Measurements from ENCODE around the gene THSD8. TPM values are rescaled to one million over a fixed set of nuclear protein-coding genes. Genes with fewer than 3 reads are reported as not detected.

Gene THSD8
- total and polyA plus RNA-seq, 5 experiments from 2014 or later, result 0.96 to 3.1 (median 1.0) TPM; not detected in 1

- POLR2A ChIA-PET, result interaction anchor here (0.6 to 20.9 kb wide), 16 partner anchors 10 to 718 kb away, joined by 3 to 1021 read pairs (median 4); partner anchors contain the start of genes CALR, FBXW9, GET3 and JUNB
- Mint-ChIP-seq H3K4me1 (peaks cover 18 to 51% (median 36%) of the 10 kb centered on the region in 4 donors), H3K27me3 (no peaks in the 10 kb centered on the region), H3K36me3 (no peaks in the 10 kb centered on the region), H3K9me3 (no peaks in the 10 kb centered on the region), H3K4me3 (peak overlapping the region; percentile 75 to 98 (median 87)), H3K27ac (peak overlapping the region in 6 of 10 donors; percentile 89 to 100 (median 98))
- DNase-seq (peak in 8 of 10 donors; percentile 92 to 99 (median 98)), ATAC-seq (peak; percentile 62 to 70)
These were observed 19.2 kb upstream of the THSD8 start for GRCh38 chr19:12782424-12783290.

GRCh38 chr19:12783291-12783848, 18.5 kb upstream of the THSD8 start:
- no peaks in the 10 kb centered on the region for H3K36me3 Mint-ChIP-seq

GRCh38 chr19:12783849-12784393, 17.9 kb upstream of the THSD8 start:
- peaks cover 16 to 54% (median 28%) of the 10 kb centered on the region in 4 donors for H3K4me1 Mint-ChIP-seq
- H3K36me3 Mint-ChIP-seq, result no peaks in the 10 kb centered on the region
- peak overlapping the region in 9 of 10 donors; percentile 52 to 79 (median 74) for H3K4me3 Mint-ChIP-seq
- DNase-seq, result no peak
- H3K27ac Mint-ChIP-seq, result peak overlapping the region in 2 of 10 donors; percentile 92 to 99
- POLR2A ChIA-PET, result interaction anchor here (0.7 to 20.9 kb wide), 4 partner anchors 13 to 154 kb away, joined by 3 to 1021 read pairs (median 6); partner anchors contain the start of genes CALR, JUNB, PRDX2 and THSD8
- no peak for ATAC-seq
- H3K27me3 Mint-ChIP-seq, result no peaks in the 10 kb centered on the region
- no peaks in the 10 kb centered on the region for H3K9me3 Mint-ChIP-seq

More at GRCh38 chr19:12783291-12783848, 18.5 kb upstream of the THSD8 start:
- peak in 4 of 10 donors; percentile 36 to 74 (median 38) for DNase-seq
- no peaks in the 10 kb centered on the region for H3K27me3 Mint-ChIP-seq
- POLR2A ChIA-PET, result interaction anchor here (0.7 to 20.9 kb wide), 11 partner anchors 14 to 173 kb away, joined by 3 to 1021 read pairs (median 4); partner anchors contain the start of genes CALR, GET3, JUNB and PRDX2
- H3K27ac Mint-ChIP-seq, result peak overlapping the region in 2 of 10 donors; percentile 92 to 99
- H3K9me3 Mint-ChIP-seq, result no peaks in the 10 kb centered on the region
- peak overlapping the region; percentile 52 to 79 (median 74) for H3K4me3 Mint-ChIP-seq
- no peak for ATAC-seq
- peaks cover 17 to 54% (median 30%) of the 10 kb centered on the region in 4 donors for H3K4me1 Mint-ChIP-seq

- DNase-seq, result peak in 4 of 10 donors; percentile 43 to 57 (median 53)
- Mint-ChIP-seq H3K36me3 (no peaks in the 10 kb centered on the region), H3K4me1 (peaks cover 17 to 53% (median 28%) of the 10 kb centered on the region in 4 donors), H3K27ac (no peak overlapping the region), H3K4me3 (no peak overlapping the region), H3K9me3 (no peaks in the 10 kb centered on the region), H3K27me3 (no peaks in the 10 kb centered on the region)
- POLR2A ChIA-PET, result interaction anchor here (20.9 kb wide), 1 partner anchor 13 kb away, joined by 1021 read pairs; the partner anchor contains the start of genes JUNB, PRDX2 and THSD8
- ATAC-seq, result peak; percentile 2 to 13
These were observed 17.4 kb upstream of the THSD8 start for GRCh38 chr19:12784394-12784870.

- ATAC-seq (peak in 1 of 2 donors; percentile 1), DNase-seq (peak in 8 of 10 donors; percentile 15 to 72 (median 61))
- H3K4me3 Mint-ChIP-seq, result no peak overlapping the region
- no peak overlapping the region for H3K27ac Mint-ChIP-seq
- H3K36me3 Mint-ChIP-seq, result no peaks in the 10 kb centered on the region
- POLR2A ChIA-PET, result interaction anchor here (0.7 to 1.4 kb wide), 2 partner anchors 11 to 1590 kb away, joined by 3 to 4 read pairs; no protein-coding TSS in a partner anchor
- H3K4me1 Mint-ChIP-seq, result peaks cover 17 to 48% (median 25%) of the 10 kb centered on the region in 4 donors
- H3K27me3 Mint-ChIP-seq, result no peaks in the 10 kb centered on the region
- no peaks in the 10 kb centered on the region for H3K9me3 Mint-ChIP-seq
These were observed 16.9 kb upstream of the THSD8 start for GRCh38 chr19:12784871-12785430.

GRCh38 chr19:12785431-12786031, 16.3 kb upstream of the THSD8 start:
- no peak overlapping the region for H3K27ac Mint-ChIP-seq
- DNase-seq, result peak in 1 of 10 donors; percentile 50
- ATAC-seq, result no peak
- peaks cover 21 to 49% (median 28%) of the 10 kb centered on the region in 4 donors for H3K4me1 Mint-ChIP-seq
- H3K36me3 Mint-ChIP-seq, result no peaks in the 10 kb centered on the region
- H3K4me3 Mint-ChIP-seq, result no peak overlapping the region
- H3K27me3 Mint-ChIP-seq, result no peaks in the 10 kb centered on the region
- POLR2A ChIA-PET, result interaction anchor here (0.6 to 1.4 kb wide), 3 partner anchors 10 to 1591 kb away, joined by 3 to 8 read pairs (median 4); no protein-coding TSS in a partner anchor
- no peaks in the 10 kb centered on the region for H3K9me3 Mint-ChIP-seq

- POLR2A ChIA-PET, result interaction anchor here (1.4 kb wide), 1 partner anchor 10 kb away, joined by 3 read pairs; no protein-coding TSS in a partner anchor
- DNase-seq (peak in 1 of 10 donors; percentile 22), ATAC-seq (no peak)
- Mint-ChIP-seq H3K9me3 (no peaks in the 10 kb centered on the region), H3K27me3 (peaks cover 0 to 1% (median 0%) of the 10 kb centered on the region in 5 donors), H3K27ac (peak overlapping the region in 9 of 10 donors; percentile 29 to 98 (median 75)), H3K4me1 (peaks cover 28 to 56% (median 35%) of the 10 kb centered on the region in 4 donors), H3K36me3 (no peaks in the 10 kb centered on the region), H3K4me3 (peak overlapping the region in 1 of 10 donors; percentile 32)
These were observed 15.6 kb upstream of the THSD8 start for GRCh38 chr19:12786141-12786870.

- POLR2A ChIA-PET, result interaction anchor here (2.9 kb wide), 1 partner anchor 9 kb away, joined by 34 read pairs; no protein-coding TSS in a partner anchor
- H3K27me3 Mint-ChIP-seq, result peaks cover 0 to 2% (median 0%) of the 10 kb centered on the region in 5 donors
- peak overlapping the region in 1 of 10 donors; percentile 28 for H3K4me3 Mint-ChIP-seq
- H3K9me3 Mint-ChIP-seq, result no peaks in the 10 kb centered on the region
- DNase-seq (no peak), ATAC-seq (no peak)
- no peaks in the 10 kb centered on the region for H3K36me3 Mint-ChIP-seq
- H3K4me1 Mint-ChIP-seq, result peaks cover 23 to 50% (median 30%) of the 10 kb centered on the region in 4 donors
- H3K27ac Mint-ChIP-seq, result peak overlapping the region in 9 of 10 donors; percentile 2 to 98 (median 86)
These were observed 14.9 kb upstream of the THSD8 start for GRCh38 chr19:12786952-12787351.

GRCh38 chr19:12787458-12787857, 14.4 kb upstream of the THSD8 start:
- peaks cover 0 to 2% (median 0%) of the 10 kb centered on the region in 5 donors for H3K27me3 Mint-ChIP-seq
- H3K9me3 Mint-ChIP-seq, result no peaks in the 10 kb centered on the region
- H3K27ac Mint-ChIP-seq, result peak overlapping the region in 8 of 10 donors; percentile 29 to 98 (median 92)
- H3K36me3 Mint-ChIP-seq, result no peaks in the 10 kb centered on the region
- POLR2A ChIA-PET, result interaction anchor here (2.9 kb wide), 1 partner anchor 10 kb away, joined by 34 read pairs; no protein-coding TSS in a partner anchor
- ATAC-seq (no peak), DNase-seq (no peak)
- H3K4me1 Mint-ChIP-seq, result peaks cover 20 to 47% (median 27%) of the 10 kb centered on the region in 4 donors
- peak overlapping the region in 1 of 10 donors; percentile 28 for H3K4me3 Mint-ChIP-seq

GRCh38 chr19:12788042-12788681, 13.7 kb upstream of the THSD8 start:
- Mint-ChIP-seq H3K4me1 (peaks cover 20 to 45% (median 29%) of the 10 kb centered on the region in 4 donors), H3K36me3 (peaks cover 0 to 5% (median 4%) of the 10 kb centered on the region in 3 donors), H3K4me3 (peak overlapping the region in 3 of 10 donors; percentile 37 to 89 (median 63)), H3K27me3 (peaks cover 0 to 2% (median 0%) of the 10 kb centered on the region in 5 donors), H3K9me3 (peaks cover 0 to 2% (median 0%) of the 10 kb centered on the region in 9 donors), H3K27ac (peak overlapping the region in 9 of 10 donors; percentile 85 to 98 (median 98))
- POLR2A ChIA-PET, result interaction anchor here (1.1 to 2.9 kb wide), 2 partner anchors 11 to 311 kb away, joined by 4 to 34 read pairs; no protein-coding TSS in a partner anchor
- no peak for ATAC-seq
- no peak for DNase-seq
